Occipital lobe (tissue), 2 donors: Measurements from ENCODE around the gene GPRIN1. TPM values are rescaled to one million over a fixed set of nuclear protein-coding genes. Genes with fewer than 3 reads are reported as not detected.

Experiments used
- DNase-seq: peaks from one replicate; lab custom pipeline; 2025; lab: John Stamatoyannopoulos, UW
- total RNA-seq: library from RNA; depleted of rRNA; stranded (reverse); fragments of >200 nt; gene quantifications from one replicate; pipeline ENCODE4 v1.2.3, GENCODE V29; 2014

The GPRIN1 gene
- total RNA-seq, 1 donor from 2014 or later: 107 TPM

DNA sequence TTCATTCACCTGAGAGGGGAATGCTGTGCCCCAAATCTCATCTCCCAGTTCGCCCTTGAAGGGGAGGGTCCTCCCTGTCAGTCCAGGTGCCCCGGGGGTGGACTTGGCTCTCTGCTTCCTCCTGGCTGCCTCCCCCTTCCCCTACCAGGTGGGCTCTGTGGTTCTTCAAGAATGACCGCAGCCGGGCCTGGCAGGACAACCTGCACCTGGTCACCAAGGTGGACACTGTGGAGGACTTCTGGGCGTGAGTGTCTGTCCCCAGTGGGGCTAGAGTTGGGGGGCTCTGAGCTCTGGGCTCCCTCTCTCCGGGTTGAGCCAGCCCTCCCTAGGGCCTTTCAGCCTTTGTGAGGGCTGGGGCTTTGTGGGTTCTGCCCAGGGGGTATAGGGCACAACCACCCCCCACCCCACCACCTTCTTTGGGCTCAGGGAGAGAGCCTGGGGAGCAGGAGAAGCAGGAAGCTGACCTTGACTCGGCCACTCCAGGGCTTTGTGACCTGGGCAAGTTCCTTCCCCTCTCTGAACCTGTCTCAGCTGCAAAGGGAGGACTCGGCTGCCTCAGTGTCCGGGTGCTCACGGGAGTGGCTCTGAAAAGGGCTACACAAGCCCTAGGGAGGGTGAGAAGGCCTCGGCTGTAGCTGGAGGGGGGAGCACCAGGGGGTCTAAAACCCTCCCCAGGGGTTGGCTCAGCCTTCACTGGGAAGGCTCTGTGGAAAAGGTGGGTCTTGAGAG is 33.7 kb upstream of the GPRIN1 start:
- no peak for DNase-seq

DNA sequence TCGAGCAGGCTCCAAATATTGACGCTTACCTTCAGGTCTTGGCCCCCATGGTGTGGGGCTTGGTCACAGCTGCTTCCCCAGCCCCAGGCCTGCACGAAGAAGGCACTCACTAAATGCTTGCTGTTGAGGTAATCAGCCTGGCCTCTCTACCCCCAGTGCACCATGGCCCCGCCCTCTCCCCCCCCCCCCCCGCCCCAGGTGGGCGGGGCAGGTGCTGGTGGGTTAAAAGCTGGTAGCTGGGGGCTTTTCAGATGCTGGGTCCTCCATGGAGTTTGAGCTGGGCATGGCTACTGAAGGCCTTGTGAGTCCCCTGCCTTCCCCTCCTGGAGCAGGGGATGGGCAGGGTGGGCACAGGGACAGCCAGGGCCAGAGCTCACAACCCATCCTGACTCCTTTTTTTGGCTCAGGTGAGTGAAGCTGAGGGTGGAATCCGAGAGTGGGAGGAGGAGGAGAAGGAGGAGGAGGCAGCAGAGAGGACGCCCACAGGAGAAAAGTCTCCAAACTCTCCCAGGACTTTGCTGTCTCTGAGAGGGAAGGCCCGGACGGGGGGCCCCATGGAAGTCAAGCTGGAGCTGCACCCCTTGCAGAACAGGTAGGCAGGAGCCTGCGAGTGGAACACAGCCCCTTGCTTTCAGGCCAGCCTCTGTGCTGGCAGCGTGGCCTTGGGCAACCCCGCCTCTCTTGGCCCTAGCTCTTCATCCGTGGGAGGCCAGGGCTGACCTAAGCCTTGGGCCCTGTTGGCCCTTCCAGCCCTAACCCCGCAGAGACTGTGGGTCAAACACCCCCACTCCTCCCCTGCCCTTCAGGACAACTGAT is 32.9 kb upstream of the GPRIN1 start:
- no peak for DNase-seq

DNA sequence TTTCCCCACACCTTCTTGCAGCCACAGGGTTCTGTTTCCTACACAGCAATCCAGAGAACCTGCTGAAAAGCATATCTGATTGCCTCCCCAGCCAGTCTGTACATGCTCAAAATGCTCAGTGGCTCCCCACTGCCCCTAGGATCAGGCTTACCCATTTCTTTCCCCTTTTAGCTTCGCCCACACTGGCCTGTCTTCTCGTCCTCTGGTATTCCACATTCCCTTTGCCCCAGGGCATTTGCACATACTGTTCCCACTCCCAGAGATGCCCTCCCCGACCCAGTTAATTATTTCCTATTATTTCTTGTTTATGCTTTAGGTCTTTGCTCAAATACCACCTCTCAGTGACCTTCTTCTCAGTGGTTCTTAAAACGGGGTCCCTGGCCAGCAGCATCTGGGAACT is 30.7 kb upstream of the GPRIN1 start:
- DNase-seq: no peak

DNA sequence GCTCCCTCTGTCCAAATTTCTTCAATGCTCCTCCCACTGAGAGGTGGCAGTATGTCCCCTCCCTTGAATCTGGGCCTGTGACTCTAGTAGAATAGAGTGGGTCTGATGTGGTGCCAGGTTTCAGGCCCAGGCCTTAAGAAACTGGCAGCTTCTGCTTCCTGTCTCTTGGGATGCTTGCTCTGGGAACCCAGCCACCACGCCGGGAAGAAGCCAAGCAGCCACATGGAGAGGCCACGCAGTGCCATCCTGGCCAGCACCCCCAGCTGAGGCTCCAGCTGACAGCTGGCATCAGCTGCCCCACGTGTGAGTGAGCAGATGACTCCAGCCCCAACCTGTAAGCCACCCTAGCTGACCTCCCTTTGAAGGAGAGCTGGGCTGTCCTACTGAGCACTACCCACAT is 30.0 kb upstream of the GPRIN1 start:
- DNase-seq: peak; percentile 56

DNA sequence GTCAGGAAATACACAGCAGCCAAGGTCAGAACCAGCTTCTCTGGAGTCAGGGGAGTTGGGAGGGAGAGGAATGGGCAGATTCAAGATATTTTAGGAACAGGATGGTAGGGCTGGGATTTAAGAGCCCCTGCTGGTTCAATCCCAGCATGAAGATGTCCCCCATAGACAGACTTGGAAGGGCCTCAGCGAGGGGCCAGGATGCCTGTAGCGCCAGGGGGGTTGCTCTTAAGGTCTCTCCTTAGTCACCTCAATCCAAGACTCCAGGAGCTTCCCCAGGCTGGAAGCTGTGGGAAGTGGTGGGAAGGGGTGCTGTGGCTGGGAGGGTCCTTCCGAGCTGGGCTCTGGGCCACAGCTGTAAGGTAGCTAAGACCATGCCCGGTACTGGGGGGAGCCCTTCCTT is 29.3 kb upstream of the GPRIN1 start:
- DNase-seq: no peak

DNA sequence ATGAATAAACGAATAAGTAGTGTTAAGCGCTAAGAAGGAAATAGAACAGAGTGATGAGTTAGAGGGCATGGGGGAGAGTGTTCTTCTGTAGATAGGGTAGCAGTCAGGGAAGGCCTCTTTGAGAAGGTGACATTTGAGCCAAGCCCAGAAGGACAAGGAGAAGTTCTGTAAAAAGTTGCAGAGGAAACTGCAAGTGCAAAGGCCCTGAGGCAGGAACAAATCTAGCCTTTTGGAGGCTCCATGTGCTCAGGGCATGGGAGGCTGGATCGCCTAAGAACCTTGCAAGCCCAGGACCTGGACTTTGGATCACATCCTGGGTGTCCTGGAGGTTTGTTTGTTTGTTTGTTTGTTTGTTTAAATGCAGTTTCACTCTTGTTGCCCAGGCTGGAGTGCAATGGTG is 28.5 kb upstream of the GPRIN1 start:
- DNase-seq: no peak

DNA sequence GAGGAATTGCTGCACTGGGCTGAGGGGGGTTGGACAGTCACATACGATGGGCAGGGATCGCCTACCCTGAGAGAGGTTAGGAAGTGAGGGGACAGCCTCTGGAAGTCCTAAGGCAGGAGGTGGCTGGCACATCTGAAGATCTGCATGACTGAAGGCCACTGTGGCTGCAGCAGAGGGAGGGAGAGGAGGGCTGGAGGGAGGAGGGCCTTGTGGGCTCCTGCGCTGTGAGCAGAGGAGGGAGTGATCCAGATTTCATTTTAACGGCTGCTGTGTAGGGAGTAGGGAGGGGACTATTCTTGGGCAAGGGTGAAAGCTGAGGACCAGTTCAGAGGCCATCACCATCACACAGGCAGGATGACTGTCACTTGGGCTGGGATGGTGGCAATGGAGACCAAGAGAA is 27.6 kb upstream of the GPRIN1 start:
- DNase-seq: no peak

DNA sequence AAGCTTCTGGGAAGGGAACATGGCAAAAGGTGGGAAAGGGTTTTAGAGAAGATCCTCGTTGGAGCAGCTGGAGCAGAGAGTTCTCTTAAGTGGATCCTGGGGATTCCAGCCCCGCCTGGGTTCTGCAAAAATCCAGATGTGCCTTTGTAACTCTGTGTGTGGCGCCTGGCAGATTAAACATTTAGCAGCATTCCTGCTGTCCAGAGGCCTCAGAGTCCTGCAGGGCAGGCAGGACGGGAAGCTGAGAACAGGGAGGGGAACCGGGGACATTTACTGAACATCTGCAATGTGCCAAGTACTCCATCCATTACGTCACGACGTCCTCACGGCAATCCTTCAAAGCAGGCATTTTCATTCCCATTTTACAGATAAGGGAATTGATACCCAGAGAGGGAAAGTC is 26.5 kb upstream of the GPRIN1 start:
- no peak for DNase-seq

DNA sequence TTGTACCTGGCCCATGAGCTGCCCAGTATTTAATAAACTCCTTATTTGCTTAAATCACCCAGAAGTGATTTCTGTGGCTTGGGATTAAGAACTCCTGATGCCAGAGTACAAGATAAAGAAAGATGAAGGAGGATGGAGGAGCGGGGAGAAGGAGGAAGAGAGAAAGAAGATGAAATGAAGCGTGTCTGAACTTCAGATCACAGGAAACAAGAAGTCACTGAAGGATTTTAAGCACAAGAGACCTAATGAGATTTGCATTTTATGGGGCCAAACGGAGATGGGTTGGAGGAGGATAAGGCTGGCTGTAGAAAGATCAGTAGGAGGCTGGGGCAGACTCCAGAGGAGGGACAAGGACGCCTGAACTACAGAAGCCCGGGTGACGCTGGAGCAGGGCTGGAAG is 23.6 kb upstream of the GPRIN1 start:
- no peak for DNase-seq

DNA sequence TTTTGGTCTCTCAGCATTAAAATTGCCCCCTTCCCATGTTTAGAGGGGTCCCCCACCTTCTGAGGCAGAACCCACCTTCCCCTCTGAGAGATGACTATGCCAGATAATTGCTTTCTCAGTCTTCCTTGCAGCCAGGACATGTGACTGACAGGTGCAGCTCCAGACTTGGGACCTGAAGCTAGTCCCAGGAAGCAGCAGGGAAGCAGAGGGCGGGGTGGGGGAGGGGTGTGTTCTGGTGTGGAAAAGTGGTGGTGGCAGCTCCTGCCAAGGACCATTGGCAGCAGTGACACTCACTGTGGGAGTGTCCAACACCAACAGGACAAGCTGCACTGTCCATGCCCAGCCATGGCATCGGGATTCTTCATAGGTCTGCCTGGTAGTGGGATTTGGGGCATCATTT is 22.8 kb upstream of the GPRIN1 start:
- no peak for DNase-seq

DNA sequence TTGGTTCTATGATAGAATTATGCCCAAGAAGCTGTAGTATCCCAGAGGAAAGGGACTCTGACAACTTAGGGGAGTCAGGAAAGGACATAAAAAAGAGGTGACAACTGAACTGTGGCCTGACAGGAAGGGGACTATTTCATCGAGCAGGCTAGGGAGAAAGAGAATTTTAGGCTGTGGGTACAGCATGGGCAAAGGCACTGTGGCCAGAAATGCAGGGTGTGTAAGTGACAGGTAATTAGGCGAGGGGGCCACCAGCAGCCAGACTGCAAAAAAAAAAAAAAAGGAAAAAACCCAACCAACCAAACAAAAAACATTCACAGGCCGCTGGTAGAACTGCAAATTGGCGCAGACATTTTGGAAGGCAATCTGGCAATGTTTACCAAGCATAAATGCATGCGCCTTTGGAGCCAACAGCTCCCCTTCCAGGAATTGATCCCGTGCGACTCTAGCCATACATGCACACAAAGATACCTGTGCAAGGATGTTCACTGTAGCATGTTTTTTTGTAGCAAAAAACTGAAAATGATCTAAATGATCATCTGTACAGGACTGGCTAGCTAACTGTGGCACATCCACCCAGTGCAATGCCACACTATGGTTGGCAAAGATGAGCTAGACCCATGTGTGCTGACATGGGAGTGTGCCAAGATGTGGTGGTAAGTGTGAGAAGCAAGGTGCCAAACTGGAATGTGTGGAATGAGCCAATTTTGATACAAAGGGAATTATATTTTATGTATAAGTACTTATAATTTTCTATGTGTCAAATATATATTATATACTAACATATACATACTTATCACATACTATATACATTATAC is 21.6 kb upstream of the GPRIN1 start:
- no peak for DNase-seq

DNA sequence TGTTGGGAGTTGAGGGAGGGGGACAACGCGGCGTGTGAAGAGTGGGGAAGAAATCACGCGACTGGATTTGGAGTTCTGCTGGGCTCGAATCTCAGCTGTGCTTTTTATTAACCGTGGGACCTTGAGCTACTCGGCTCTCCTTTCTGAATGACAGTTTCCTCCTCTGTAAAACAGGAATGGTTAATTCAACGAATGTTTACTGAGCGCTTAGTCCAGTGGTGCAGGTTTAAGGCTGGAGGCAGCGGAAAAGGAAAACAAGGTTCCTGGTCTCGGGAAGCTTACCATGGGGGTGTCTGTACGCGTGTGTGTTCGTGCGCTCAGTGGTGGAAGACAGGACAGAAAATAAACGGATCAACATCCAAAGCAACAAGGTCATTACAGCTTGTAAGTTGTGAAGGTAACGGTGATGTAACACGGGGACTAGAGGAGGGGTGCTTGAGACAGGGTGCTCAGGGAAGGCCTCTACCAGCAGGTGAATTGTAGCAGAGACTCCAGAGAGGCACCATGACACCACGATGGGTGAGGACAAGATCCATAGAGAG is 20.8 kb upstream of the GPRIN1 start:
- DNase-seq: no peak

DNA sequence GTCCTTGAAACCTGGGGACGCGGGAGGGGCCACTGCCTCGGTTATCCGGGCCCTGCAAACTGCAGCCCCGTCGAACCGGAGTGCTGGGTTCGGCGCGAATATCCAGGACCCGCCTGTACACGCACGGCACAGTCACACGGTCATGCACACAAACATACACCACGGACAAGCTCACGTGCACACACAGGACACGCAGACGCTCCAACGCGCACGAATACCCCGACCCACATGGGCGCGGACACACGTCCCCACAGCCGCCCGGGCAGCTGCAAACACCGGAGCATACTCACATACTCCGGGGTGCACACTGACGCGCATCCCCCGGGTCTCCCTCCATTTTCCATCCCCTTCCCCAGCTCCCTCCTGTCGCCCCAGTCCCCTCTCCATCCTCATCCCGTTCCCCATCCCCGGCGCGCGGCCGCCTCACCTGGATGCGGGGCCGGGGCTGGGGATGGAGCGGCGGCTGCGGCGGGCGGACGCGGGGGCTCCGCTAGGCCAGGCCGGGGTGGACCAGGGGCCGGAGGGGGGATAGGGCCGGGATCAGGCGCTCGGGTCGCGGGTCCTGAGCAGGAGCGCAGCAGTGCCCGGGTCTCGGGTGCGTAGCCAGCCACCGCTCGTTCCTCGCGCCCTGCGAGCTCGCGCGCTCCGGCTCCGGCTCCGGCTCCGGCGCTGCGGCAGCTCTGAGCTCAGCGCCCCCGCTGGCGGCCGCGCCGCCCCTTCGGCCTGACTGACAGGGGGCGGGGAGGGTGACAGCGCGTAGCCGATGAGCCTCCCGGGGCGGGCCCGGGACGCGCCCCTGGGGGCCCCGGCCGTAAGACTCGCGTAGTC is 20.1 kb upstream of the GPRIN1 start, which contains the start of the genes EIF4E1B and SNCB:
EIF4E1B (plus strand) TSS at position 823 of the 828 bp plus-strand sequence. CDS start 12,113 bp downstream, outside the sequence.
SNCB (minus strand) TSS at position 682 of the 828 bp plus-strand sequence. CDS start 880 bp downstream, outside the sequence.
- peak; percentile 47 for DNase-seq

DNA sequence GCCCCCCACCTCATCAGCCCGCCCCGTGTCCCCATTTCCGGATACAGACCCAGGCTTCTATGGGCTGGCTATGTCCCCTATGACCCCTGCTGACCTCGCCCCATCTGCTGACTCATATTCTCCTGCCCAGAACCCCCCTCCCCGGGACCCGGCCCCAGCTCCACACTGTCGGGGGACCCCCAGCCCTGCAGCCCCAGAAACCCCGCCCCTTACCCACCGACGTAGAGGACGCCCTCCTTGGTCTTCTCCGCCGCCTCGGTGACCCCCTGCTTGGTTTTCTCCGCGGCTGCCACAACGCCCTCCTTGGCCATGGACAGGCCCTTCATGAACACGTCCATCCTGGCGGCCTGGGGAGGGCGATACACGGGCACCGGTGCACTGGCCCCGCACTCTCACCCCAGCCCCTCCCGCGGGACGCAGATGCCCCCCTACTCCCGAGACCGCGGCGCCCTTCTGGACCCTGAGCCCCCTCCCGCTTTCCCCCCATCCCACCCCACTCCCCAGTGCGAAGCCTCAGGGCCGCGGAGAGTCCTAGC is 19.4 kb upstream of the GPRIN1 start:
- no peak for DNase-seq

DNA sequence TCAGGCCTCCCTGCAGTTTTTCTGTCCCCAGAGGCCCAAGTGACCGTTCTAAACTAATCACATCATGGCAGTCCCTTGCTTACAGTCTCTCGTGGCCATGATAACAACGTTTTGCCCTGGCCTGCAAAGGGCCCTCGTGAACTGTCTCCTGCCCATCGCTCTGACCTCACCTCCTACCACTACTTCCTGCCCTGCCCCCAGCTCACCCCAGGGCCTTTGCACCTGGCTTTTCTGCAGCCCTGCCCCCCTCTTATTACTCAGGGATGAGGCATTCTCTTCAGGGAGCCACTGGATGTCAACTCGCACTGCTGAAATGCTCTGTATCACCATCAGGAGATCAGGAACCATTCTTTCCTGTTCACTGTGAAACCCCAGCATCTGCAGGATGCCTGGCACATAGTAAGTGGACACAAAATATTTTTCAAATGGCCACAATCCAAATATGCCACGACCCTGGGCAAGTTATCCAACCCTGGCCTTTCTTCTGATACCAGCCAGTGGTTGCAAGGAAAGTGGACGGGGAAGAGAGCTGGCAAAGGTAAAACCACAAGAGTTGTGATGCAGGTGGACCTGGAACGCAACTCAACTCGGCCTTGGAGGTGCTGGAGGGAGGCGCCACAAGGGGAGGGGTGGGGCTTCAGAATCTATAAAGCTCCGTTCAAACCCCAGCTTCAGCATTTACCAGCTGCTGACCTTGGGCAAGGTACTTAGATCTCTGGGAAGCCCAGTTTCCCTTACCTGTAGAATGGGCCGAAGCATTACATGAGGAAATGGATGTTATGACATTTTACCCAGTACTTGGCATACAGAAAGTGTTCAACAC is 18.7 kb upstream of the GPRIN1 start:
- no peak for DNase-seq

DNA sequence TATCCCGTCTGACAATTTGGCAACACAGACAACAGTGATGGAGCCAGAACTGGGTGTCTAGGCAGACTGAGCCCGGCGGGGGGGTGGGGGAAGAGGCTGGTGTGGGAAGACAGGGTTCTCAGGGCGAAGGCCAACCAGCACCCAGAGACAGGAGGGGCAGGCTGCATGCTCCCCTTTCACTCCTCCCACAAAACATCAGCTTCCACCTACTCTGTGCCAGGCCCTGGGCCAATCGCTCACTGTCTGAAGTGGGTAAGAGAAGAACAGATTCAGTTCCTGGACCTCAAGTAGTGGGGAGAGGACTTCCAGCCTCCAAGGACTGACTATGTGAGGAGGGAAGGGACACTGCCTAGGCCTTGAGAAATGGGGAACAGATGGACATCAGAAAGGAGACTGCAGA is 17.6 kb upstream of the GPRIN1 start:
- no peak for DNase-seq

DNA sequence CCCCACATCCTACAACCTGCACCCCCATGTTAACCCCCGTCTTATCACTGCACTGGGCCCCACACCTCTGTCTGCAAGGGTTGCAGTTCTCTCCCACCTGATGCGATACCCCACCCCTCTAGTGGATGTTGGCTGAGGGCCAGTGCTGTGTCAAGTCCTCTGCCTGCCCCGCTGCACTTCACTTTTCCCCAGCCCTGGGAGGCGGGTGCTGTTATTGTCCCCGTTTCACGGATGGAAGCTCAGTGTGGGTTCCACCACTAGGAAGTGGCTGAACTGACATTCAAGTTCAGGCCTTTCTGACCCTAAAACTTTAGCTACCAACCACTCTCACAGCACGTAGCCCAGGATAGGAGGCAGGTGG is 16.9 kb upstream of the GPRIN1 start:
- DNase-seq: no peak

DNA sequence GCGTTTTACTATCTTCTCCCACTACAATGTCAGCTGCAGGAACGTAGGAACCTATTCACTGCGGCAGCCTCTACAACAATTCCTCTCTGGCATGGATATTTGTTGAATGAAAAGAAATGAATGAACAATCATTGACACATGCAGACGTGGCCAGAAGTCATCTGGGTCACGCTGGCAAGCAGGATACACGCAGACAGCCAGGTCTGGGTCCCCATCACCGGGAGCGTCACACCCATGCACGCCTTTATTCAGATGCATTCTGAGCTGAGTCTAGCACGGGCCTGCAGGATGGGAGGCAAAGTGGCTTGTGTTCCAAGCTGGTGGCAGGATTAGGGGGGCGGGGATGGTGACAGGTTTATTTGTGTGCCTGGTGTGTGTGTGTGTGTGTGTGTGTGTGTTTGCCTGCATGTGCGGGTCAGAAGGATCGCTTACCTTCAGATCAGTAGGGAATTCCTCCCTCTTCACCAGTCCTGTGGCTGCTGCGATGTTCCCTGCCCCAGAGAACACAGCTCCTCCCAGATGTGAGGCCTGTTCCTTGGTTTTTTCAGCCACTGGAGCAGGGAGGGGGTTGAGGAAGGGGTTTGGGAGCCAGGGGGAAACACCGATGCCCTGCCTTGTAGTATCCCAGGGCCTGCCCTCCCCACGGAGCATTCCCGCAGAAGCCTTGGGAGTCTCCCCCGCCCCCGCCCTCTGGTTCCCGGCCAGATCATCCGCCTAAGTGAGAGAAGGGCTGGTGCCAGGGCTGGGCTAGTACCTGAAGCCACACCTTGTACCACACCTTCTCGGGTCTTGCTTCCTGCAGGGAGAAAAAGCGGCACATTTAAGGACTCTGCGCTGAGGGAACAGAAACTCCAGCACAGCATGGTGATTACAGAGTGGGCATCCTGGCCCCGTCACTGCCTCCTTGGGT is 16.3 kb upstream of the GPRIN1 start:
- DNase-seq: no peak

DNA sequence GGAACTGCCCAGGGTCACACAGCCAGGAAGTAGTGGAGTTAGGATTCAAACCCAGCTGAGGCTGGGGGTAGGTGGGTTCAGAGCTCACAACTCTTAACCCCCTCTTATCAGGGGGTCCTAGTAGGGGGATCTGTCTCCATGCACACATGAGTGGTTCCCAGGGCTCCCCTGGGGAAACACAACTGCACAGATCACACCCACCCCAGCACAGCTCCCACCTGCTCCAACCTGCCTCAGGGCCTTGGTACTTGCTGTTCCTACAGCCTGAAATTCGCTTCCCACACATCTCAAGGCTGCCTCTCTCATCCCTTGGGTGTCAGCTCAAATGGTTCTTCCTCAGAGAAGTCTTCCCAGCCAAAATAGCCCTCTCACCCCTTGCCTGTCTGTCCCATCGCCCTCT is 15.6 kb upstream of the GPRIN1 start:
- DNase-seq: no peak
